ENCODE measurements around the gene MSRB1.

DNA sequence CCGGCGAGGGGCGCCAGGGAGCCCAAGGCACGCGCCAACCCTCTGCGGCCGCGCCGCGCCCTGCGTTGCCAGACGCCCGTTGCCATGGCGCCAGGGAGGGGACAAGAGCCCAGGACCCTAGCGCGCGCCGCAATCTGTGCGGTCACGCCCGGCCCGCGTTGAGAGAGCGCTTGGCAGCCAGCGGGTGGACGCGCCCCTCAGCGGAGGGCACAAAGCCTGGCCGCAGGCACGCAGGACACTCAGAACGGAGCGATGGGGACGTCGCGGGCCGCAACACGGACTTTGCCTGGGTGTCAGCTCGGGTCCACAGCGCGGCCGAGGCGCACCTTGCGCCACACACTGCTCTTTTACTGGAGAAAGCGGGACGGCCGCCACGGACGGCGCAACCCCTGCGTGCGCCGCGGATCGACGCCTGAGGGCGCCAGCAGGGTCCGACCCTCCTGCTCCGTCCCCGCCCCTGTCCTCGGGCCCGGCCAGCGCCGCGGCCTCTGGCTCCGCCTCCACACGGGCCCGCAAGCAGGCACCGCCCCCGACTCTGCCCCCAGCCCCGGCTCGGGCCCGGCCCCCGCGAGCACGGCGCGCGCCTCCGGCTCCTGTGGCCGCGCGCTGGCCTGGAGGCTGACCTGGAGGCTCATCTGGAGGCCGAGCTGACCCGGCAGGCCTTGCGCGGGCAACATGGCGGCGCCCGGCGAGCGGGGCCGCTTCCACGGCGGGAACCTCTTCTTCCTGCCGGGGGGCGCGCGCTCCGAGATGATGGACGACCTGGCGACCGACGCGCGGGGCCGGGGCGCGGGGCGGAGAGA lies 40.7 kb upstream of the MSRB1 start, which contains the start of gene GFER:
- TF ChIP-seq, protein P1, sequence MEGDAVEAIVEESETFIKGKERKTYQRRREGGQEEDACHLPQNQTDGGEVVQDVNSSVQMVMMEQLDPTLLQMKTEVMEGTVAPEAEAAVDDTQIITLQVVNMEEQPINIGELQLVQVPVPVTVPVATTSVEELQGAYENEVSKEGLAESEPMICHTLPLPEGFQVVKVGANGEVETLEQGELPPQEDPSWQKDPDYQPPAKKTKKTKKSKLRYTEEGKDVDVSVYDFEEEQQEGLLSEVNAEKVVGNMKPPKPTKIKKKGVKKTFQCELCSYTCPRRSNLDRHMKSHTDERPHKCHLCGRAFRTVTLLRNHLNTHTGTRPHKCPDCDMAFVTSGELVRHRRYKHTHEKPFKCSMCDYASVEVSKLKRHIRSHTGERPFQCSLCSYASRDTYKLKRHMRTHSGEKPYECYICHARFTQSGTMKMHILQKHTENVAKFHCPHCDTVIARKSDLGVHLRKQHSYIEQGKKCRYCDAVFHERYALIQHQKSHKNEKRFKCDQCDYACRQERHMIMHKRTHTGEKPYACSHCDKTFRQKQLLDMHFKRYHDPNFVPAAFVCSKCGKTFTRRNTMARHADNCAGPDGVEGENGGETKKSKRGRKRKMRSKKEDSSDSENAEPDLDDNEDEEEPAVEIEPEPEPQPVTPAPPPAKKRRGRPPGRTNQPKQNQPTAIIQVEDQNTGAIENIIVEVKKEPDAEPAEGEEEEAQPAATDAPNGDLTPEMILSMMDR (IDR thresholded peaks at IDR 0.05; ENCODE audit: borderline replicate concordance, extremely low read depth, low read length, poor library complexity, severe bottlenecking), result peak; percentile 49
- peak; percentile 66 for TF ChIP-seq EZH2 (IDR thresholded peaks at IDR 0.05; ENCODE audit: borderline replicate concordance, low read depth, low read length, severe bottlenecking)
